Cardiac fibroblast (primary cell): ENCODE measurements around the gene TOMT.
A peak's percentile ranks its signal among the peaks of the same experiment; 100 is the strongest.

Source experiments
- DNase-seq, 2 donors: peaks; one replicate each; pipeline versions ENCODE4 v3.0.0 to v3.0.0-alpha.2; 2010; ENCODE audit warnings: low read depth in 2 of 2
- H3K4me3 ChIP-seq, 2 donors: replicated peaks in 1 of 2; 1 replicate in 1 of 2; 2 replicates in 1 of 2; pipeline ENCODE4 v1.5.1; 2011; ENCODE audit warnings: low read depth in 2 of 2, low read length in 2 of 2, mild to moderate bottlenecking in 2 of 2, moderate library complexity in 1 of 2
- CTCF ChIP-seq: IDR thresholded peaks from one replicate; pipeline ENCODE4 v1.5.1; 2011; ENCODE audit warnings: low read depth, mild to moderate bottlenecking, low read length, inconsistent platforms

TOMT gene

GRCh38 chr11:72084965-72085364, 20.8 kb upstream of the TOMT start:
- no peak overlapping the region for H3K4me3 ChIP-seq
- no peak for DNase-seq
- no peak for TF ChIP-seq CTCF

GRCh38 chr11:72085621-72086351, 19.9 kb upstream of the TOMT start:
- no peak for DNase-seq
- TF ChIP-seq CTCF: no peak

GRCh38 chr11:72088076-72088808, 17.5 kb upstream of the TOMT start:
- H3K4me3 ChIP-seq: no peak overlapping the region
- no peak for DNase-seq
- TF ChIP-seq CTCF: no peak

More at GRCh38 chr11:72085621-72086351, 19.9 kb upstream of the TOMT start:
- H3K4me3 ChIP-seq: no peak overlapping the region

GRCh38 chr11:72091292-72091691, 14.4 kb upstream of the TOMT start:
- DNase-seq: peak; percentile 75 to 78
- peak; percentile 86 for TF ChIP-seq CTCF
- no peak overlapping the region for H3K4me3 ChIP-seq

GRCh38 chr11:72098741-72099140, 7.0 kb upstream of the TOMT start:
- no peak for DNase-seq
- no peak for TF ChIP-seq CTCF
- no peak overlapping the region for H3K4me3 ChIP-seq

- H3K4me3 ChIP-seq: no peak overlapping the region
These were observed 5.7 kb upstream of the TOMT start for GRCh38 chr11:72100009-72100408.

More at GRCh38 chr11:72100009-72100408, 5.7 kb upstream of the TOMT start:
- DNase-seq: no peak
- TF ChIP-seq CTCF: no peak
